Esophagus mucosa (tissue), 1 donor: ENCODE results near the gene NRAP. TPM values are rescaled to one million over a fixed set of nuclear protein-coding genes. Genes with fewer than 3 reads are reported as not detected.

Experiments used
- ATAC-seq: fragments of 200-7000 bp; cut with Tn5 transposase; one replicate; pipeline ENCODE4 v1.9.1; 2020
- total RNA-seq: library from RNA; stranded (reverse); gene quantifications from one replicate; pipeline ENCODE4 v1.2.4, GENCODE V29; 2023
- donor health status: DM: yes; HTN: yes; CAD: no.

Gene NRAP
- total RNA-seq, 1 donor from 2014 or later: 0.12 TPM

GRCh38 chr10:113639966-113640365 is 23.9 kb downstream of the NRAP start:
- no peak for ATAC-seq

DNA sequence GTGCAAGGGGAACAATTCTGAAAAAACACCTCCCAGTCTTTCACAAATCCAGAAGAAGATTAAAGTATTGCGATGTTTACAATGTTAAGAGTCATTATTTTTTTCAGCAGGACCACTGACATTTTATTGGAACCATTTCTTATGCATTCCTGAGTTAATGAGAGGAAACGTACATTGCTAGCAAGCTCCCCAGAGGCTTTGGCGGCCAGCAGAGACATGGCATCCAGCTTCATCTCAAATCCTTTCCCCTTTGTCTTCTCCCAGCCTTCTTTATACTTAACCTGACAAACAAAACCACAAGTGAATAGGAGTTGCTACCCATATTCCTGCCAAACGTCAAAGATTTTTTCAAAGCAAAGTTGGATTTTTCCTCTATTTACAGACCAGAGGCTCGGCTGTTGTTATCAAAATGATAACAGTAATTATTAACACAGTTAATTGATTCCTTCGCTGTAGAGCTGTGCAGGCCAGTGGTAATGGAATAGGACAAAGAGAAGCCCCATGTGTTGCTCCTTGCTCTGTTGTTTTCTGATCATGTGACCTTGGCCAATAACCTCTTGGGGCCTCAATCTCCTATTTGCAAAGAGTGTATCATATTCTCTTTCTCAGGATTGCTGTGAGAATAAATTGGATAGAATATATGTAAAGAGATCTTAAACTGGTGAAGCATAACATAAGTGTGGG is 32.0 kb downstream of the NRAP start:
- no peak for ATAC-seq

GRCh38 chr10:113630929-113631533 is 32.8 kb downstream of the NRAP start:
- ATAC-seq: no peak

GRCh38 chr10:113628607-113629153 is 35.2 kb downstream of the NRAP start:
- no peak for ATAC-seq

- ATAC-seq: no peak
These were observed 36.0 kb downstream of the NRAP start for GRCh38 chr10:113627836-113628235.

DNA sequence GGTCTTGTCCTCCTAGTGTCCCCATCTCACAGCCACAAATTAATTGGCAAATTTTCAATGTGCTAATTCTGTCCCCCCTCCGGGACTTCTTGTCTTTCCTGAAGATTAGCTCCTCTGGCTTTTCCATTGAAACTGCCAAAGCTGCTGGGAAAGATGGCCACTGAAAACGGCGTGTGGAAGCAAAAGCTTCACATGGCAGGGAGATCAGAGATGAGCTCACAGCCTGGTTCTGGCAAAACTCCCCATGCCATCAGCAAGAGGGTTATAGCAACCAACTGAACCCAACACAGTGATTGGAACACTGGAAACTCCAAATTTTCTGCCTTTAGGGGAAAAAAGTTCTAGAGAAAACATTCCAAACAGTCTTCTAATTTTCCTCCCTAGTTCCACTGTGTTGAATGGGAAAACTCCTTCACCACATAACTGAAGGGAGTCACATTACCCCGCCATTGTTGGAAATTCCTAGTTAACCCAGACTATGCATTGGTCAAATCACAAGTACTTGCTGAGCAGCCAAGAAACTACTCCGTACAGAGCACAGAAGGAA is 37.0 kb downstream of the NRAP start:
- no peak for ATAC-seq

- no peak for ATAC-seq
These were observed 38.2 kb downstream of the NRAP start for GRCh38 chr10:113625461-113626186.

GRCh38 chr10:113622831-113623230 is 41.0 kb downstream of the NRAP start:
- ATAC-seq: no peak

DNA sequence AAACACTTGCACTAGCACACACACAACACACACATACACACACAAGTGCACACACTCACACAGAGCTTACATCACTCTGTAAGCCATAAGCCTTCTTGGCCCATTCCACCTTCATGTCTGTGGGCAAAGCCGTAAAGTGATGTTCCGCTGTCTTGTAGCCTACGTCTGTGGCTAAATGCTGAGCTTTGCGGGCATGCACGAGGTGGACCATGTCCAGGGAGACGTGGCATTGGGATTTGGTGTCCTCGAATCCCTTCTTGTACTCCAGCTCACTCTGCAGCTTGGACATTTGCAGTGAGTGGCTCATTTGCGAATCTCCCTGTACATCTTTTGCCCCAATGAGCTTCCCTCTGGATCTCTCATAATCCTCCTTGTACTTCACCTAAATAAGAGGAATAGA is 42.0 kb downstream of the NRAP start:
- ATAC-seq: no peak

DNA sequence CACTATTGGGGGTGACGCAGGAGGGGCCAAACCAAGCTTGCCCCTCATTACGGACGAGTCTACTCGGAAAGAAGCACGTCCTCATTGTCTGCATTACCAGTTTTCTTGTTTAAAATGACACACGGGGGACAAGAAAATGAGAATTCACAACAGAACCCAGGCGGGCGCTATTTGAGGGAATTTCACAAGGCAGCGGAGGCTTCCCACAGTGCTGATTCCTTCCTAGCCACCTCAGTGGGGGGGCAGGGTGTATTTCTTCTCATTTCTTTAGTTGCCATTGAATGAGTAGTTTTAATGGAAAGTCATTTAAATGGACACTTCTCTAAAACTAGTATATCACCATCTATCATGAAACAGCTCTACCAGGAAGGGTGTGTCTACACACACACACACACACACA is 42.9 kb downstream of the NRAP start:
- no peak for ATAC-seq

- no peak for ATAC-seq
These were observed 43.3 kb downstream of the NRAP start for GRCh38 chr10:113620511-113620910.

DNA sequence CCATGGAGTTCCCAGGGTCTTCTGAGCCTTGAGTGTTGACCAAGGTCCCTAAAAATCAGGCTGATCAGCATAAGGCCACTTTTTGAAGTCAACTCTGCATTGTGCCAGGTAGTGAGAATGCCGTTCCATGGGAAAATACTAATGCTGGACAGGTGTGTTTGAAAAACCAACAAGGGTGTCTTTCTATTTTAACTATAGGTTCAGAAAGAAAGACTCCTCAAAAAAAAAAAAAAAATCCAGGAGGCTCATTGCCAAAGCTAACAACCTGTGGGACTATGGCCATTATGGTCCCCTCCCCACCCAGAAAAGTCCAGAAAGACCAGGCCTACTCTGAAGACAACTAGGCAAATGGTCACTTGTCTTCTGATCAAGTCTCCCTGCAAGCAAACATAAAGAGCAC is 44.4 kb downstream of the NRAP start:
- ATAC-seq: no peak

DNA sequence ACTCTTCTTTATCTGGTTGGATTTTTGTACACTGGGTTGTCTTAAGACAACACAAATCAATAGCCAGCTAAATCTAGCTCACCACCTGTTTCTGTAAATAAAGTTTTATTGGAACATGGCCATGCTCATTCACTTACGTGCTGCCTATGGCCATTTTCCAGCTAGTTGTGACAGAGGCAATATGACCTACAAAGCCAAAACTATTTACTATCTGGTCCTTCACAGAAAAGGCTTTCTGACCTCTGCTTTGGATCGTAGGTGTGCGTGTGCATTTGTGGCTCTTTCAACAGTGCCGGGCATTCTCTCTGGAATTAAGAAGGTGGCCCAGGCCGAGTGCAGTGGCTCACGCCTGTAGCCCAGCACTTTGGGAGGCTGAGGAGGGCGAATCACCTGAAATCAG is 45.5 kb downstream of the NRAP start:
- no peak for ATAC-seq

DNA sequence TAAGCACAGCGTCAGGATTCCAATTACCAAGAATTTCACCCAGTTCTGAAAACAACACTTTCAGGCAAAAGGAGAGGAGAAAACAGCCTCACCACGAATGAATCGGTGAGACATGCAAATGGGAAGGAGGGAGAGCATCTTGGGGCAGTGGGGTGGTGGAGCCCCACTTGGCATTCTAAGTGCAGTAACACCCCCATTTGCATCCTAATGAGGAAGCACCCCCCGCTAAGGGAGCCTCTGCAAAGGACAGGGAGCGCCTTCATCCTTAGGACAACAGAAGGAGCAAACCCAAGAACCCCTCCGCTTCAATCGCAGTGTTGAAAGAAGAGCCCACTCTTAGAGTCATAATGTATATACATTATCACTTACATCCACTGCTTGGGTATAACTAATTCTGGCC is 46.8 kb downstream of the NRAP start:
- no peak for ATAC-seq

GRCh38 chr10:113616244-113617074 is 47.4 kb downstream of the NRAP start:
- no peak for ATAC-seq

DNA sequence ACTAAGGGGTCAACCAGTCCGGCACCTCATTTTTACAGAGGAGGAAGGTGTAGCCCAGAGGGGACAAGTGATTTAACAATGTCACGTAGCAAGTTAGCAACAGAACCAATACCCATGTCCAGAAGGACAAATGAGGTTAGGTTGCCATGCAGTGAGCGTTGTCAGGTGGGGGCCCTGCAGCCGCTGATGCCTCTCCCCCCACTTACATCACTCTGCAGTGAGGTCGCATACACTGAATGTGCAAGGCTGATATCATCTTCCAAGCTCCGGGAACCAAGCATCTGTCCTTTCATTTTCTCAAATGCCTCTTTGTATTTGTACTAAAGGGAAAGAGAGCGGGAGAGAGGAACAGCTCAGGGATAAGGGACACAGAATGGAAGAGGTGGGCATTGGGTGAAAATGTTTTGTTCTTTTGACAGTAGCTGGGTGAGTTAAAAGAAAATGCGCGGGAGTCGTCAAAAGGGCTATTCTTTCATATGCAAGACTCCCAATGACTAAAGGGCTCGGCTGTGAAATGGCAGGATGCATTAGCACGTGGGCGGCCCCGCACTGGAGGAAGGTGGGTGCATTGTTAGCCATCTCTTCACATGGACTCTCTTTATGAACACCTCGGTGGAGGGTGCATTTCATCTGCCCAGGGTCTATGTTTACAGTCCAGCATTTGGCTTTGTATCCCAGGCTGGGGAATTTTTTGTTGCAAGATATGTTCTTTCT is 49.7 kb downstream of the NRAP start:
- no peak for ATAC-seq

- ATAC-seq: no peak
These were observed 50.4 kb downstream of the NRAP start for GRCh38 chr10:113613427-113613826.

- ATAC-seq: no peak
These were observed 51.7 kb downstream of the NRAP start for GRCh38 chr10:113612154-113612553.

- ATAC-seq: no peak
These were observed 52.9 kb downstream of the NRAP start for GRCh38 chr10:113610631-113611601.

- no peak for ATAC-seq
These were observed 54.1 kb downstream of the NRAP start for GRCh38 chr10:113609704-113610108.
